Prostate gland (tissue), 2 donors: Measurements from ENCODE around the gene RNU6-1. TPM values are rescaled to one million over a fixed set of nuclear protein-coding genes. Genes with fewer than 3 reads are reported as not detected.

Experiments
- DNase-seq: peaks from one replicate; pipeline ENCODE4 v3.0.0-alpha.2; 2019; ENCODE audit warnings: low spot score
- H3K27ac ChIP-seq, 2 donors: fragments of 200-600 bp; sonication (generic); 2 replicates each; pipeline ENCODE4 v1.5.1; 2017 to 2019
- H3K27me3 ChIP-seq: fragments of 200-600 bp; sonication (generic); replicated peaks from 2 replicates; pipeline ENCODE4 v1.5.1; 2019; ENCODE audit not compliant: insufficient read depth
- H3K36me3 ChIP-seq, 2 donors: fragments of 200-600 bp; sonication (generic); 1 replicate in 1 of 2; 2 replicates in 1 of 2; pipeline versions ENCODE4 v1.5.1 to v1.8.1; 2017 to 2019
- H3K4me1 ChIP-seq: fragments of 200-600 bp; sonication (generic); replicated peaks from 2 replicates; pipeline ENCODE4 v1.5.1; 2019
- H3K4me3 ChIP-seq, 2 donors: fragments of 200-600 bp; sonication (generic); 2 replicates each; pipeline ENCODE4 v1.5.1; 2017 to 2019
- H3K9me3 ChIP-seq: fragments of 200-600 bp; sonication (generic); 2 replicates; pipeline ENCODE4 v1.5.1; 2017
- CTCF ChIP-seq, 4 experiments: fragments of 200-600 bp in 2 of 4; fragments of 450-650 bp in 2 of 4; sonication (generic) in 2 of 4; IDR thresholded peaks; 1 replicate in 3 of 4; 2 replicates in 1 of 4; pipeline ENCODE4 v1.5.1; 2016 to 2019; ENCODE audit warnings: antibody characterized with exemption in 4 of 4, mild to moderate bottlenecking in 2 of 4, moderate library complexity in 2 of 4
- POLR2A ChIP-seq: fragments of 450-650 bp; IDR thresholded peaks from one replicate; pipeline ENCODE4 v1.6.1; 2016; ENCODE audit warnings: antibody characterized with exemption, mild to moderate bottlenecking
- POLR2AphosphoS5 ChIP-seq: sonication (generic); formaldehyde crosslinking; IDR thresholded peaks from one replicate; pipeline ENCODE4 v1.6.1; 2017; ENCODE audit warnings: antibody characterized with exemption
- WGBS: methylation state at CpG from one replicate; pipeline ENCODE4 v1.1.5; 2018; 5-methylcytosine and 5-hydroxymethylcytosine counted together
- intact Hi-C: fragments of 100-400 bp; cut with DNase I; formaldehyde crosslinking; loops from one replicate; pipeline ENCODE4 v1.14.2; 2022
- total RNA-seq, 2 donors: library from RNA; depleted of rRNA; stranded (reverse); fragments of >200 nt; gene quantifications; one replicate each; pipeline ENCODE4 v1.1.0, GENCODE V29; 2016

The RNU6-1 gene
- total RNA-seq, 2 donors from 2014 or later, result not detected

- peaks cover 63% of the 10 kb centered on the region for H3K27me3 ChIP-seq
- peaks cover 4% of the 10 kb centered on the region for H3K4me1 ChIP-seq
- TF ChIP-seq CTCF (IDR thresholded peaks at IDR 0.05), result no peak
- no peak overlapping the region for H3K27ac ChIP-seq
- H3K36me3 ChIP-seq, result no peaks in the 10 kb centered on the region
- H3K4me3 ChIP-seq, result no peak overlapping the region
- WGBS, result 3% methylated on average over 43 of the region's 43 CpGs
- no peaks in the 10 kb centered on the region for H3K9me3 ChIP-seq
- intact Hi-C loops, result no loop called here
- no peak for DNase-seq
These were observed 17.9 kb downstream of the RNU6-1 start for GRCh38 chr15:67821784-67822440.

- intact Hi-C loops, result no loop called here
- DNase-seq, result no peak
- WGBS, result 5% methylated on average over 39 of the region's 39 CpGs
- H3K27ac ChIP-seq, result no peak overlapping the region
- H3K9me3 ChIP-seq, result no peaks in the 10 kb centered on the region
- no peak overlapping the region for H3K4me3 ChIP-seq
- peaks cover 4% of the 10 kb centered on the region for H3K4me1 ChIP-seq
- TF ChIP-seq POLR2AphosphoS5 (no peak), CTCF (IDR thresholded peaks at IDR 0.05) (no peak), POLR2A (no peak)
- H3K27me3 ChIP-seq, result peaks cover 56% of the 10 kb centered on the region
- H3K36me3 ChIP-seq, result no peaks in the 10 kb centered on the region
These were observed 18.7 kb downstream of the RNU6-1 start for GRCh38 chr15:67820992-67821783.

DNA sequence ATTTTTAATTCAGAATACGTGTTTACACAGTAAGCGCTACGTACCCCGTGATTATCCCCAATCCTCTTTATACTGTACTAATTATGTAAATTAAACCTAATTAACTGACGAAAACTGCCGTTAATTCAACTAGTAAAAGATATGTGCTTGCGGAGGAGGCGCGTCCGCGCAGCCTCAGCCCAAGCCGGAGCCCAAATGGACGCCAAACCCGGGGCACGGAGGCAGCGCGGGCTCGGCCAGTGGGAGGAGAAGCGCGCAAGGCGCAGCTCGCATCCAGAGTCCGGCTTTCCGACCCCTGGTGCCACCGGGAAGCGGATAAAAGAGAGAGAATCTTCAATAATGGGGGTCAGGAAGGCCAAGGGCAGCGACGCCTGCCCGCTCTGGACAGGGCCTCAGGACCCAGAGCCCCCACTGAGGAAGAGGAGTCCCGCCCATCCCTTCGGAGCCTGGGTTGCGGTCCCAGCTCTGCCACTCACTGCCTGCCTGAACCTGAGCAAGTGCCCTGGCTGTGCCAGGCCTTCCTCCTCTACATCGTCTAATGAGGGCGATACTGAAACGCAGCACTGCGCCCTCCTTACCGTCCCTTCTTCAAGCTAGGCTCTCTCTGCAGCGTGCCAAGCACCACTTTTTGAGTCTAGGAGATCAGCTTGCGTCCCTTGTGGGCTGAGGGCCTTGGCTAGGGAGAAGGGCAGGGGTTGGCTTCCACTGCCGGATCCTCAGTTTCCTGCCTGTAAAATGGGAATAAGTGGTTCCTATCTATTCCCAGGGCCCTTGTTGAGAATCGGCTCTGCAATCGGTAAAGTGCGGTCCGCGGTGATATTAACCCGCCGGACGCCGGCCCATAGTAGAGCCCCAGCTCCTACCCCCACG is 19.5 kb downstream of the RNU6-1 start:
- TF ChIP-seq POLR2A (no peak), CTCF (IDR thresholded peaks at IDR 0.05) (no peak), POLR2AphosphoS5 (no peak)
- intact Hi-C loops, result no loop called here
- Histone ChIP-seq H3K27me3 (peaks cover 48% of the 10 kb centered on the region), H3K36me3 (no peaks in the 10 kb centered on the region), H3K4me1 (no peaks in the 10 kb centered on the region), H3K27ac (no peak overlapping the region), H3K4me3 (no peak overlapping the region), H3K9me3 (no peaks in the 10 kb centered on the region)
- no peak for DNase-seq
- WGBS, result 9% methylated on average over 50 of the region's 50 CpGs

DNA sequence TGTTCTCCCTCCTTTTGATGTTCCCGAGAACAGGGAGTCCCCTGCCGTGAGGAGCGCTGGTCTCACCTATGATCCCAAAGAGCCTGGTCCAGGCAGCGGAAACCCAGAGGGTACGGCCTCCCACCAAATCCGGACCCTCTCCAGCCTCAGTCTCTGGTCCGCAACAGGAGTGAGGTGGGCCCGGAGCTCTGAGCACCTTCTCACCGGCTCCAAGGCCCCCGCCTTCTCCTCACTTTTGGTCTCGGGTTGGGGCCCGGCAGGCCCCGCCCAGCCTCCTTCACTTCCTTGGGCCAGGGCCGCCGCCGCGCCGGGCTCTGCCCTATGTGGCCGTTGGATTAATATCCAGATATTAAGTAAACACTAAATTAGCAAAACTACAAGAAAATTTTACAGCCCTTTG is 20.2 kb downstream of the RNU6-1 start:
- WGBS, result 17% methylated on average over 19 of the region's 19 CpGs
- TF ChIP-seq POLR2AphosphoS5, result no peak
- no peak for TF ChIP-seq POLR2A
- TF ChIP-seq CTCF (IDR thresholded peaks at IDR 0.05), result no peak
- intact Hi-C loops, result no loop called here
- no peaks in the 10 kb centered on the region for H3K36me3 ChIP-seq
- peaks cover 46% of the 10 kb centered on the region for H3K27me3 ChIP-seq
- DNase-seq, result no peak
- H3K4me3 ChIP-seq, result no peak overlapping the region
- no peaks in the 10 kb centered on the region for H3K4me1 ChIP-seq
- H3K9me3 ChIP-seq, result no peaks in the 10 kb centered on the region
- H3K27ac ChIP-seq, result no peak overlapping the region
